Measurements from ENCODE around the gene SERTAD3.

DNA sequence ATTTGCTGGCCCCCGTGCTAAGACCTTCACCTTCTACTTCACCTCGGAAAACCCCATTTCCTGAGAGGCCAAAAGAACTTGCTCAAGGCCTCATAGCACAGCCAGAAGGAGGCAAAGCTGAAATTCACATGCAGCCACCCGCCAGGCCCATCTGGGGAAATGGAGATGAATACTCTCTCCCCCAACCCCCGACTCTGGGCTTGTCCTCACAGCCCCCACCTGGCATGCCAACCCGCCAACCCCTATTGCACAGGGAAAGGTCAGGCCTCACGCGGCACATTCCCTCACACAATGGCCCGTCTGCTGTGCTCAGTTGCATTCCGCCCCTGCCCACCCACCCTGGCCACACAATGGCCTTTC is 34.1 kb downstream of the SERTAD3 start:
- TF ChIP-seq, protein P1, sequence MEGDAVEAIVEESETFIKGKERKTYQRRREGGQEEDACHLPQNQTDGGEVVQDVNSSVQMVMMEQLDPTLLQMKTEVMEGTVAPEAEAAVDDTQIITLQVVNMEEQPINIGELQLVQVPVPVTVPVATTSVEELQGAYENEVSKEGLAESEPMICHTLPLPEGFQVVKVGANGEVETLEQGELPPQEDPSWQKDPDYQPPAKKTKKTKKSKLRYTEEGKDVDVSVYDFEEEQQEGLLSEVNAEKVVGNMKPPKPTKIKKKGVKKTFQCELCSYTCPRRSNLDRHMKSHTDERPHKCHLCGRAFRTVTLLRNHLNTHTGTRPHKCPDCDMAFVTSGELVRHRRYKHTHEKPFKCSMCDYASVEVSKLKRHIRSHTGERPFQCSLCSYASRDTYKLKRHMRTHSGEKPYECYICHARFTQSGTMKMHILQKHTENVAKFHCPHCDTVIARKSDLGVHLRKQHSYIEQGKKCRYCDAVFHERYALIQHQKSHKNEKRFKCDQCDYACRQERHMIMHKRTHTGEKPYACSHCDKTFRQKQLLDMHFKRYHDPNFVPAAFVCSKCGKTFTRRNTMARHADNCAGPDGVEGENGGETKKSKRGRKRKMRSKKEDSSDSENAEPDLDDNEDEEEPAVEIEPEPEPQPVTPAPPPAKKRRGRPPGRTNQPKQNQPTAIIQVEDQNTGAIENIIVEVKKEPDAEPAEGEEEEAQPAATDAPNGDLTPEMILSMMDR (IDR thresholded peaks at IDR 0.05; ENCODE audit: borderline replicate concordance, extremely low read depth, low read length, poor library complexity, severe bottlenecking): no peak
- no peak for TF ChIP-seq EZH2 (IDR thresholded peaks at IDR 0.05; ENCODE audit: borderline replicate concordance, low read depth, low read length, severe bottlenecking)
